KMS-11 (cell line): ENCODE measurements around the gene CLMP.
A peak's percentile ranks its signal among the peaks of the same experiment; 100 is the strongest.

Experiments used
- H2AFZ ChIP-seq: fragments of 200-600 bp; sonication (generic); 2 replicates; pipeline ENCODE4 v1.6.1; 2016; ENCODE audit warnings: antibody characterized with exemption, mixed run types, low read depth
- H3K27ac ChIP-seq: fragments of 200-600 bp; sonication (generic); 2 replicates; pipeline ENCODE4 v1.6.1; 2016; ENCODE audit warnings: mild to moderate bottlenecking, mixed run types
- H3K27me3 ChIP-seq: fragments of 200-600 bp; sonication (generic); 2 replicates; pipeline ENCODE4 v1.6.1; 2017; ENCODE audit warnings: mild to moderate bottlenecking, low read depth, mixed run types, moderate library complexity; ENCODE audit not compliant: insufficient read depth
- H3K36me3 ChIP-seq: fragments of 200-600 bp; sonication (generic); 2 replicates; pipeline ENCODE4 v1.6.1; 2017; ENCODE audit warnings: mild to moderate bottlenecking, mixed run types; ENCODE audit not compliant: insufficient read depth
- H3K4me1 ChIP-seq: fragments of 200-600 bp; sonication (generic); 2 replicates; pipeline ENCODE4 v1.6.1; 2016; ENCODE audit warnings: mild to moderate bottlenecking, low read depth, mixed run types; ENCODE audit not compliant: poor library complexity, severe bottlenecking
- H3K4me2 ChIP-seq: fragments of 200-600 bp; sonication (generic); 2 replicates; pipeline ENCODE4 v1.7.0; 2016; ENCODE audit warnings: mild to moderate bottlenecking, mixed run types
- H3K4me3 ChIP-seq: fragments of 200-600 bp; sonication (generic); IDR thresholded peaks from 2 replicates; pipeline ENCODE4 v1.6.1; 2017; ENCODE audit warnings: low read depth, low read length, mixed read lengths; ENCODE audit not compliant: insufficient read depth
- H3K79me2 ChIP-seq: fragments of 200-600 bp; sonication (generic); 2 replicates; pipeline ENCODE4 v1.6.1; 2016; ENCODE audit warnings: low read depth, mixed run types; ENCODE audit not compliant: insufficient read depth
- H3K9ac ChIP-seq: fragments of 200-600 bp; sonication (generic); 2 replicates; pipeline ENCODE4 v1.6.1; 2016; ENCODE audit warnings: mild to moderate bottlenecking, mixed run types
- H4K20me1 ChIP-seq: fragments of 200-600 bp; sonication (generic); 2 replicates; pipeline ENCODE4 v1.6.1; 2016; ENCODE audit warnings: mild to moderate bottlenecking, mixed run types; ENCODE audit not compliant: insufficient read depth
- CTCF ChIP-seq: fragments of 200-600 bp; sonication (generic); conservative IDR thresholded peaks from 2 replicates; pipeline ENCODE4 v1.6.1; 2017; ENCODE audit warnings: low read depth, mild to moderate bottlenecking, antibody characterized with exemption, low read length, moderate library complexity, mixed read lengths

The CLMP gene

GRCh38 chr11:123082977-123083376, 112.1 kb downstream of the CLMP start:
- H3K4me3 ChIP-seq = no peak overlapping the region
- H3K9ac ChIP-seq = peak overlapping the region; percentile 47; the same call in 1 of the 2 replicates

GRCh38 chr11:123080015-123080414, 115.0 kb downstream of the CLMP start:
- TF ChIP-seq CTCF = no peak
- H3K36me3 ChIP-seq = no peaks in the 10 kb centered on the region

More at GRCh38 chr11:123082977-123083376, 112.1 kb downstream of the CLMP start:
- TF ChIP-seq CTCF = no peak
- Histone ChIP-seq H3K4me2 (peak overlapping the region; percentile 71), H3K4me1 (peaks cover 50% of the 10 kb centered on the region), H3K79me2 (no peaks in the 10 kb centered on the region), H3K27ac (peak overlapping the region; percentile 76), H3K36me3 (no peaks in the 10 kb centered on the region), H4K20me1 (no peaks in the 10 kb centered on the region), H3K27me3 (no peaks in the 10 kb centered on the region), H2AFZ (peak overlapping the region; percentile 38)

GRCh38 chr11:123076484-123076883, 118.6 kb downstream of the CLMP start:
- H3K36me3 ChIP-seq = no peaks in the 10 kb centered on the region
- no peak overlapping the region for H3K4me3 ChIP-seq
- no peak overlapping the region for H2AFZ ChIP-seq
- no peaks in the 10 kb centered on the region for H3K27me3 ChIP-seq
- no peaks in the 10 kb centered on the region for H4K20me1 ChIP-seq
- H3K27ac ChIP-seq = no peak overlapping the region
- H3K79me2 ChIP-seq = no peaks in the 10 kb centered on the region
- no peak overlapping the region for H3K4me2 ChIP-seq
- no peak for TF ChIP-seq CTCF
- peaks cover 5% of the 10 kb centered on the region for H3K4me1 ChIP-seq
- H3K9ac ChIP-seq = no peak overlapping the region

More at GRCh38 chr11:123080015-123080414, 115.0 kb downstream of the CLMP start:
- Histone ChIP-seq H3K4me3 (no peak overlapping the region), H3K4me2 (no peak overlapping the region), H2AFZ (no peak overlapping the region), H3K27ac (no peak overlapping the region), H3K79me2 (no peaks in the 10 kb centered on the region), H4K20me1 (no peaks in the 10 kb centered on the region), H3K27me3 (no peaks in the 10 kb centered on the region), H3K9ac (no peak overlapping the region), H3K4me1 (peaks cover 25% of the 10 kb centered on the region)

GRCh38 chr11:123073343-123074057, 121.5 kb downstream of the CLMP start:
- Histone ChIP-seq H3K4me1 (peaks cover 23% of the 10 kb centered on the region), H3K27ac (no peak overlapping the region), H3K27me3 (no peaks in the 10 kb centered on the region), H4K20me1 (no peaks in the 10 kb centered on the region), H3K4me3 (no peak overlapping the region), H2AFZ (no peak overlapping the region), H3K36me3 (no peaks in the 10 kb centered on the region), H3K9ac (no peak overlapping the region), H3K79me2 (no peaks in the 10 kb centered on the region), H3K4me2 (no peak overlapping the region)
- TF ChIP-seq CTCF = no peak
